GM19238 (cell line): ENCODE measurements around the gene RHBDD2.
"Not testable (repeated sequence)": the region's sequence is repeated elsewhere in the genome, so short reads cannot be mapped to it uniquely, and the experiment has no call there.

Experiments used
- DNase-seq: peaks from one replicate; pipeline ENCODE4 v3.0.0; 2011; ENCODE audit warnings: low spot score; ENCODE audit not compliant: insufficient read length

Gene RHBDD2

DNA sequence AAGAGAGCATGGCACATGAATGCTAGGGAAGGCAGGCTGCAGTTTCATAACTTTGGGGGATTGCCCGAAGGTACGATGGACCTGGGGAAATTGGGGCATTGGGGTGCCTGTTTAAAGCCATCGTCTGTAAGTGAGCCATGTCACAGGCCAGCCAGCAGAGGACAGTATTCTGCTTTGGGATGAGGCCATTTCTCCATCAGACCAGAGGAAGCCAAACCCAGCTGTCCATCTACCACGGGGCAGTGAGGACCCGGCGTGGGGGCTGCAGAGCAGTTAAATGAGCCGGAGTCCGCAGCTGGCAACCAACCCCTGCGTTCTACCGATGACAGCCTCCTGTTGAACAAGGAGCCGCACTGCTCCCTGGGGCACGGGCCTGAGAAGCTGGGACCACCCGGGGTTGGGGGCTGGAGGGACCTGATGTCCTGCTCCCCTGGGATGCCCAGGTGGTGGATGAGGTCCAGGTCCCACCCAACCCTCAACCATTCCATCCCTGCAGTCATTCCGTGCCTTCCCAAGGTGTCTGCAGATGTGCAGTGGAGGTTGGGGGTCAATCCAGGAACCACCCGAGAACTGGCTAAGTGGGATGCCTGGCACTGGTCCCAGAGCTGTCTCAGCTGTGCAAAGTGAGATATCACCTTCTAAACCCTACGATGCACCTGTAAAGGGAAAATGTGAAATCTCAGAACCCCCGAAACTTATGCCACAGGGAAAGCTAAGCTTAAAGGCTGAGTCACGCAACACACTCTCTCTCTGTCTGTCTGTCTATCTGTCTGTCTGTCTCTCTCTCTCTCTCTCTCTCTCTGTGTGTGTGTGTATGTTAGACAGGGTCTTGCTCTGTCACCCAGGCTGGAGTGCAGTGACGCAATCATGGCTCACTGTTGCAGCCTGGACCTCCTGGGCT, 12.1 kb upstream of the RHBDD2 start:
- DNase-seq, result peak; percentile 62

DNA sequence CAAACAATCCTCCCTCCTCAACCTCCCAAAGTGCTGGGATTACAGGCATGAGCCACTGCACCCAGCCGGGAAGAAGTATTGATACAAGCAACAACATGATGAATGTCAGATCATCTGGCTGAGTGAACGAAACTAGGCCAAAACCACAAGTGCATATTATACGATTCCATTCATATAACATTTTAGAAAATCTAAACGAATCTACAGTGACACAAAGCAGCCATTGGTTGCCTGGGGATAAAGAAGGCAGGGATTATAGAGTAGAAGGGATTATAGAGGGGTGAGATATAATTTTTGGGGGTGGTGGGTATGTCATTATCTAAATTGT, 11.5 kb upstream of the RHBDD2 start:
- DNase-seq, result no peak

DNA sequence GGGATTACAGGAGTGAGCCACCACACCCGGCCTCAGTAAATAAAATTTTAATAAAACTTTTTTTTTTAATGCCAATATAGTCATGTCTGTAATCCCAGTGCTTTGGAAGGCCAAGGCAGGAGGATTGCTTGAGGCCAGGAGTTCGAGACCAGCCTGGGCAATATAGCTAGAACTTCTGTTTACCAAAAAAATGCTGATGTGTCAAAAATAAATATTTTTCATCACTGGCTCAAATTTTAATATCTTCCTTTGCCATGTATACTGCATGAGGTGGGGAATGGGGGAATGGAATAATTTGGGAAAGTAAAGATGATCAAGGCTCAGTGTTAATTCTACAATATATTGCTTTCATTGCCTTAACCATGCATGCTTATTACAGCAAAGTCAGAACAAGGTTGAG, 10.7 kb upstream of the RHBDD2 start:
- no peak for DNase-seq

DNA sequence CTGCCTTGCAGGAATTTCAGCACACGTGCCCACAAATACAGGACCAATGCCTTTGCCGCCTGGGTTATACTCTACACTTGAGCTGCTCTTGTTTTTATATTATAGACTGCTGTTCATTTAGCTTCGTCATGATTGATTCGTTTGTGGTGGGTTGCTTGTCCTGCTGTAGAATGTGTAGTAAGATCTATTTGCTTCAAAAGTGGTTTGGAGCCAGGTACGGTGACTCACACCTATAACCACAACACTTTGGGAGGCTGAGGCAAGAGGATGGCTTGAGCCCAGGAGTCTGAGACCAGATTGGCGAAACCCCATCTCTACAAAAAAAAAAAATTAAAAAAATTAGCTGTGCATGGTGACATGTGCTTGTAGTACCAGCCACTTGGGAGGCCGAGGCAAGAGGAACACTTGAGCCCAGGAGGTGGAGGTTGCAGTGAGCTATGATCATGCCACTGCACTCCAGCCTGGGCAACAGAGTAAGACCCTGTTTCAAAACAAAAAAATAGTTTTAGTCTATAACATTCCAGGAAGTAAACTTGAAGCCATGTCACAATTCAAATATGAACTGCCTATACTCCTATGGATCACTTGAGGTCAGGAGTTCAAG, 9.0 kb upstream of the RHBDD2 start:
- DNase-seq, result no peak

DNA sequence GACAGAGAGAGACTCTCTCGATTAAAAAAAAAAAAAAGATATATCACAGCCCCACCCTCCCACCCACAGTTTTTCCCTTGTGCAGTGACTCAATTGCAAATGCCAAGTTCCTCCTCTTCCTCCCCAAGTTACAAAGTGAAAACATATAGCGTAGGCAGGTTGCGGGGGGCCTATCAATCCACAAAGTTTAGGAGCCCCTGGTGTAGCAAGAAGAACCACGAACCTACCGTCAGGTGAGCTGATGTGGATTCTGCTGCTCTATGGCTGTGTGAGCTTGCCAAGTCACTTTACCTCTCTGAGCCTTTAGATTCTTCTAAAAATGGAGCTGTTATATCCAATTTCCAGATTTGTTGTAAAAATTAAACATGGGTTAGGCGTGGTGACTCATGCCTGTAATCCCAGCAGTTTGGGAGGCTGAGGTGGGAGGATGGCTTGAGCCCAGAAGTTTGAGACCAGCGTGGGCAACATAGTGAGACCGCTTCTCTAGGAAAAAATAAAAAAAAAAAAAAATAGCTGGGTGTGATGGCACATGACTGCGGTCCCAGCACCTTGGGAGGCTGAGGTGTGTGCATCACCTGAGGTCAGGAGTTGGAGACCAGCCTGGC, 8.2 kb upstream of the RHBDD2 start:
- no peak for DNase-seq

DNA sequence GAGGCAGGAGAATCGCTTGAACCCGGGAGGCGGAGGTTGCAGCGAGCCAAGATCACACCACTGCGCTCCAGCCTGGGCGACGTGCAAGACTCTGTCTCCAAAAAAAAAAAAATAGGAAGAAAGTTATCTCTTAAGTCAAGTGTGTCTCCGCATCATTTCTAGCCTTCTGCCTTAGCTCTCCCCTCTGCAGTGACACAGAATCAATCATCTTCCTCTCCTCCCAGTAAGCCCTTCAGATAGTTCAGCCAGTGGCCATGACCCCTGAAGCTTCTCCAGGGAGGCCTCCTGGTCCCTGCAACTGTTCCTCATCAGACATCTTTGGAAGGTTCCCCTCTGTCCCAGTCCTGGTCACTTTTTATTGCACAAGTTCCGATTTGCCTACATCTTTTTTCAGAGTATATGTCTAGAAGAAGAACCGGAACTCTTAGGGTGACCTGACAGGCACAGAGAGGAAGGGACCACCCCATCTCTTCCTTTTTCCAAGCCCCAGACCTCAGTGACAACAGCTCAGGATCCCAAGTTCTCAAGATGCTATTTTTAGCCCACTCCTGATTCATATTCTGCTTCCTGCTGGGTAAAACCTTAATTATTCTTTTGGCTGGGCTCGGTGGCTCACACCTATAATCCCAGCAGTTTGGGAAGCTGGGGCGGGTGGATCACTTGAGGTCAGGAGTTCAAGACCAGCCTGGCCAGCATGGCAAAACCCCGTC, 6.6 kb upstream of the RHBDD2 start:
- DNase-seq, result no peak

DNA sequence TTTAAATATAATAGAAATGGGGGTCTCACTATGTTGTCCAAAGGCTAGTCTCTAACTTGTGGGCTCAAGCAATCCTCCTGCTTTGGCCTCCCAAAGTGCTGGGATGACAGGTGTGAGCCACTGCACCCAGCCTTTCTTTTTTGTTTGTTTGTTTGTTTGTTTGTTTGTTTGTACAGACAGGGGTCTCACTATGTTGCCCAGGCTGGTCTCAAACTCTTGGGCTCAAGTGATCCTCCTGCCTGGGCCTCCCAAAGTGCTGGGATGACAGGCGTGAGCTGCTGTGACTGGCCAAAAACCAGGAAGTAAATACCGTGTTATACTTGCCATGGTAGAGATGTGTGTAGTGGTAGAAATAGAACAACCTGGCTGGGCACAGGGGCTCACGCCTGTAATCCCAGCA, 4.7 kb upstream of the RHBDD2 start:
- DNase-seq, result not testable (repeated sequence)

DNA sequence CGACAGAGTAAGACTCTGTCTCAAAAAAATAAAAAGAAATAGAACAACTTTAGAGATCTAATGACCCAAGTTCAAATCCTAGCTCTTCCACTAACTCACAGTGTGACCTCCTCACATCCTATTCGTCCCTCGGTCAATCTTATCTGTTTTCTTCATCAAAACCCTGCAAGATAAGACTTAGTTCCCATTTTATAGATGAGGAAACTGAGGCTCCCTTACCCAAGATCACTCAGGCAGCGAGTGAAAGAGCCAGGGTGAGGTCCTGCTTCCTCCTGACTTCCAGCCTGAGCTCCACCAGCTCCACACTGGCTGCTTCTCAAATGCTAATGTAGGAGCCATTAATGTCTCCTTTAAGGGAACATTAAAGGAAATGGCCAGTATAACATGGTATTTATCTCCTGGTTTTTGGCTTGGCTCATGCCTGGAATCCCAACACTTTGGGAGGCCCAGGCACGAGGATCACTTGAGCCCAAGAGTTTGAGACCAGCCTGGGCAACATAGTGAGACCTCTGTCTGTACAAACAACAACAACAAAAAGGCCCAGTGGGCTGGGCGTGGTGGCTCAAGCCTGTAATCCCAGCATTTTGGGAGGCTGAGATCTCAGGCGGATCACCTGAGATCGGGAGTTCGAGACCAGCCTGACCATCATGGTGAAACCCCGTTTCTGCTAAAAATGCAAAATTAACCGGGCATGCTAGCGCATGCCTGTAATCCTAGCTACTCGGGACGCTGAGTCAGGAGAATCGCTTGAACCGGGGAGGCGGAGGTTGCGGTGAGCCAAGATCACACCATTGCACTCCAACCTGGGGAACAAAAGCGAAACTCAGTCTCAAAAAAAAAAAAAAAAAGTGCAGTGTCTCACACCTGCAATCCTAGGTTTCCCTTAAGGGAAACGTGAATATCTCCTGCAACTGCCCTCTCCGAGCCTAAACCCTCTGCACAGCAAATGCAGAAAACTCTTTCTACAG, 3.4 kb upstream of the RHBDD2 start:
- DNase-seq, result no peak

DNA sequence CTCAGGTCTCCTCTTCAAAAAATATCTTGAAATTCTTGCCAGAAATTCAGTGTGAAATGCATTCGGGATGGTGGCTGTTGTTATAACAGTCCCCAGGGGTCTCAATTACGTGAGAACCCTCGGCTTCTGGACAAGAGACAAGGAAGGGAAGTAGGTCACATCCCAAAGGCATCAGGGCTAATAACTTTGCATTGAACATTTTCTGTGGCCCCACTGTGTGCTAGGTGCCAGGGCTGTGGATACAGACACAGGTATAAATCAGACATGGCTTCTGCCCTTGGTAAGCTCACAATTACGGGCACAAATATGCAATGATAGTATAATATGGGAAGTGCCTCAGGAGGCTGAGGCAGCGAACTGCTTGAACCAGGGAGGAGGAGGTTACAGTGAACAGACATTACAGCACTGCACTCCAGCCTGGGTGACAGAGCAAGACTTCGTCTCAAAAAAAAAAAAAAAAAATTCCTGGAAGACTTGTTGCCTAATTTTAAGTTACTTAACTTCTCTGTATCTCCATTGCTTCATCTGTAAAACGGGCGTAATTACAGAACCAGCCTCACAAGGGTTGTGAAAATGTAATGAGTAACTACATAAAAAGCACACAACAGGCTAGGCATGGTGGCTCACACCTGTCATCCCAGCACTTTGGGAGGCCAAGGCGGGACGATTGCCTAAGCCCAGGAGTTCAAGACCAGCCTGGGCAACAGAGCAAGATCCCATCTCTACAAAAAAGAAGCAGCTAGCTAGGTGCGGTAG, 2.5 kb upstream of the RHBDD2 start:
- DNase-seq, result no peak

DNA sequence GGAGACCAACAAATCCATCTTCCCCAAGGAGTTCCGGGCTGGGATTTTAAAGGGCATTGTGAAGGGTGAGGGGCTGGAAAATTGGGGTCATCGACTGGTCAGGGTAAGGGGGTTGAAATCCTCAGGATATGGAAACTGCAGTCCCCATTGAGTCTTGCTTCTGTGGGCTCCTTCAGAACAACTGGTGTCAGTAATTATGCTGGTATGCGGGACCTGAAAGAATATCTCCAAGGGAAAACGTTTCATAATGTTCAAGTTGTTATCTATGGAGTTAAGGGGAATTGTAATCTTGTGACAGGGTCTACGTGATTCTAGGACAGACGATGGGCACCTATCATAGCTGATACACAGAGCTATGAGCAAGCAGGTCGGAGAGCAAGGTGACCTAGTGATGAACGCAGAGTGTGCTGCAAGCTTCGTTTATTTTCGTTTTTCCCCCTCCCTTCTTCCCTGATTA, 494 bp upstream of the RHBDD2 start:
- no peak for DNase-seq

DNA sequence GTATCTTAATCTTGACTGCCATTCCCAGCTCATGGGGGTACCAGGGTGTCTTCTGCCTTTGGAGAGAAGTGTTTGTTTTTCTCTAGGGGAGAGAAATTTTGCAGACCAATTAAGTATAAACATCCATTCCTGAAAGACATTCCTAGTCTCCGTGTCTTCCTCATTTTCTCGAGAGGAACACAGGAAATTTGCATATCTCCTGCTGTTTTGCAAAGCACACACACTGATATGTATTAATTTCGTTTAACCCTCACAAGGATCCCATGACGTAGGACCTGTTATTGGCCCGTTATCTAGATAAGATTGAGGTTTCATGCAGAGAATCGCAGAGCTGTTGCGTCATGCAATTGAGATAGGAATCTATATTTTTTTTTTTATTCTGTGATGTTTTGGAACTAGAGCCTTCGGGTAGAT, 944 bp downstream of the RHBDD2 start:
- no peak for DNase-seq

DNA sequence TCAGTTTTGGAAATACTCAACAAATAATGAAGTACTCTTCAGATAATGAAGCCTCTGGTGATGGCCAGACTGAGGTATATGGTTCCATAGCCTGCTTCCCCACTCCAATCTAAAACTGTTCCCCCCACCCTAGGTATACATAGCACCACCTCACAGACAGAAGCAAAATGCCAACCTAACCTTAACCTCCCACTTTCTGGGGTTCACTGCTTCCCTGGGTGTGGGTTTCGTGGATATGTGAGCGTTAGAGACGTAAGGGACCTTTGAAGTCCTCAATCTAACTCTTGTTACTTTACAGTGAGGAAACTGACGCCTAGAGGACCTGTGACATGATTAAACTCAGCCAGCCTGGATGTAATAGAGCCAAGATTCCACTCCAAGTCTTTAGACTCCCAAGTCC, 1.4 kb downstream of the RHBDD2 start:
- no peak for DNase-seq

DNA sequence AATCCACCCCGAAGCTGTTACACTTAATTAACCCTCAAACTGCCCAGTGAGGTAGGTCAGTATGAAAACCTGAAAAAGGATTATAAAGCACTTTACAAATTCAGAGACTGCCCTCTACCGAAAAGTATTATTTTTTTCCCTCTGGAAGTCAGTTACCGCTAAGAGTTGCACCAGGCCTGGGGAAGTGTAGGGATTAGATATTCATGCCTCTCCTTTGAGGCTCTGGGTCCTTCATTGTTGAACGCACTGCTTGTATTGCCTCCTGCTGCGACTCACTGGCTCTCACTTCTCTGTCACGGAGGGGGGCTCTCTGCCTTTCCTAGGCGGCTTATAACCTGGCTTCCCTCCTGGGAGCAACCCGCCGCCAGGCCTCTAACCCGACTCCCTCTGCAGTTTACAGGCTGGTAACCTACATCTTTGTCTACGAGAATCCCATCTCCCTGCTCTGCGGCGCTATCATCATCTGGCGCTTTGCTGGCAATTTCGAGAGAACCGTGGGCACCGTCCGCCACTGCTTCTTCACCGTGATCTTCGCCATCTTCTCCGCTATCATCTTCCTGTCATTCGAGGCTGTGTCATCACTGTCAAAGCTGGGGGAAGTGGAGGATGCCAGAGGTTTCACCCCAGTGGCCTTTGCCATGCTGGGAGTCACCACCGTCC, 2.7 kb downstream of the RHBDD2 start:
- no peak for DNase-seq

DNA sequence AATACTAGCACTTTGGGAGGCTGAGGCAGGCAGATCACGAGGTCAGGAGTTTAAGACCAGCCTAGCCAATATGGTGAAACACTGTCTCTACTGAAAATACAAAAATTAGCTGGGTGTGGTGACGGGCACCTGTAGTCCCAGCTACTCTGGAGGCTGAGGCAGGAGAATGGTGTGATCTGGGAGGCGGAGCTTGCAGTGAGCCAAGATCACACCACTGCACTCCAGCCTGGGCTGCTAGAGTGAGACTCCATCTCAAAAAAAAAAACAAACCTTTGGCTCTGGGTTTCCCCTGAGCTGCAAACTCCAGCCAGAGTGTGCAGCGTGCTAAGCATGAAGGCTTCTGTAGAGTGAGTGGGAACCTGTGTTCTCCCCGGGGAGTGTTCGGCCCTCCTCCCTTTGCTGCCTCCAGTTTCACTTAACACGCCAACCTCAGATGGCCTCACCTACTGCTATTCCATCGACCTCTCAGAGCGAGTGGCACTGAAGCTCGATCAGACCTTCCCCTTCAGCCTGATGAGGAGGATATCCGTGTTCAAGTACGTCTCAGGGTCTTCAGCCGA, 4.5 kb downstream of the RHBDD2 start:
- DNase-seq, result not testable (repeated sequence)

DNA sequence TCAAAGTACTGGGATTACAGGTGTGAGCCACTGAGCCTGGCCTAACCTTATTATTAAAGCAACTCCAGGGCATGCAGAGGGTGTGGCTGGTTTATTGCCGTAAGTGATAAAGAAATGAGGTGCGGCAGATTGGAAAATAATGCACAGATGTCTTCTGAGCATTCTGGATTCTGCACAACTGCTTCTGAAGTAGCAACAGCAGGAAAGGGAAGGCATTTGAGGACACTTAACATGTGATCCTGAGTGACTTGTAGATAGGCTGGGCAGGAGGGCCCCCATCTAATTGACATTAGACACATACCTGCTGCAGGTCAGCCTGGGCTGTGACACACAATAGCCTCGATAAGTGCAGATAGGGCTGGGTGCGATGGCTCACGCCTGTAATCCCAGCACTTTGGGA, 5.6 kb downstream of the RHBDD2 start:
- DNase-seq, result no peak

DNA sequence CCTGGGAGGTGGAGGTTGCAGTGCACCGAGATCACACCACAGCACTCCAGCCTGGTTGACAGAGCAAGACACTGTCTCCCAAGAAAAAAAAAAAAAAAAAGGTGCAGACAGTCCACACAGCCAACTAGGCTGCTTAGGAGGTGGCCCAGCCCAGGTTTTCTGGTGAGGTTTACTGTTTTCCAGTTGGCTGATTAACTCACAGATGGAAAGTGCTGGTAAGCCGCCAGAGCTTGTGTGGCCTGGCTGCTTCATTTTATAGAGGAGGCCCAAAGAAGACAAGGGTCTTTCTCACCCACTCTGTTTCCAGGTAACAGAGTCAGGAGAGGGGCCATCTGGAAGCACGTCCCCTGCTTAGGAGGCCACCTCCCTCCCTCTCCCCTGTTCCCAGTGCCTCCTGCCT, 6.2 kb downstream of the RHBDD2 start:
- no peak for DNase-seq

DNA sequence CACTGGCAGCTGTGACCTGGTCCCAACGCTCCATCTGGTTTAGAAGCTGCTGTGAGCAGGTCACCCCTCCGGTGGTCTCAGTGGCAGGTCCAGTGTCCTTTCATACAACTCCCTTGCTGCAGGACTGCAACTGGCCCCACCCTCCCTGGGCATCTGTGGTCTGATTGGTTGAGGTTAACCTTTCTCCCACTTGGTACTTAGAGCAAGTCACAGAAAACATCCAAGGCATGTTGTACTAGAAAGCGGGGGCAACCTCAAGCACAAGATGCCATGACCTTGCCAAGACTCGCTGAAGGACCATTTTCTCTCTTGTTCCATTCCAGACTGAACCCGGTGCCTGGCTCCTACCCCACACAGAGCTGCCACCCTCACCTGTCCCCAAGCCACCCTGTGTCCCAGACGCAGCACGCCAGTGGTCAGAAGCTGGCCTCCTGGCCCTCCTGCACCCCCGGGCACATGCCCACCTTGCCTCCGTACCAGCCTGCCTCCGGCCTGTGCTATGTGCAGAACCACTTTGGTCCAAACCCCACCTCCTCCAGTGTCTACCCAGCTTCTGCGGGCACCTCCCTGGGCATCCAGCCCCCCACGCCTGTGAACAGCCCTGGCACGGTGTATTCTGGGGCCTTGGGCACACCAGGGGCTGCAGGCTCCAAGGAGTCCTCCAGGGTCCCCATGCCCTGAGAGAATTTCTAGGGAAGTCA, 9.0 kb downstream of the RHBDD2 start:
- no peak for DNase-seq

DNA sequence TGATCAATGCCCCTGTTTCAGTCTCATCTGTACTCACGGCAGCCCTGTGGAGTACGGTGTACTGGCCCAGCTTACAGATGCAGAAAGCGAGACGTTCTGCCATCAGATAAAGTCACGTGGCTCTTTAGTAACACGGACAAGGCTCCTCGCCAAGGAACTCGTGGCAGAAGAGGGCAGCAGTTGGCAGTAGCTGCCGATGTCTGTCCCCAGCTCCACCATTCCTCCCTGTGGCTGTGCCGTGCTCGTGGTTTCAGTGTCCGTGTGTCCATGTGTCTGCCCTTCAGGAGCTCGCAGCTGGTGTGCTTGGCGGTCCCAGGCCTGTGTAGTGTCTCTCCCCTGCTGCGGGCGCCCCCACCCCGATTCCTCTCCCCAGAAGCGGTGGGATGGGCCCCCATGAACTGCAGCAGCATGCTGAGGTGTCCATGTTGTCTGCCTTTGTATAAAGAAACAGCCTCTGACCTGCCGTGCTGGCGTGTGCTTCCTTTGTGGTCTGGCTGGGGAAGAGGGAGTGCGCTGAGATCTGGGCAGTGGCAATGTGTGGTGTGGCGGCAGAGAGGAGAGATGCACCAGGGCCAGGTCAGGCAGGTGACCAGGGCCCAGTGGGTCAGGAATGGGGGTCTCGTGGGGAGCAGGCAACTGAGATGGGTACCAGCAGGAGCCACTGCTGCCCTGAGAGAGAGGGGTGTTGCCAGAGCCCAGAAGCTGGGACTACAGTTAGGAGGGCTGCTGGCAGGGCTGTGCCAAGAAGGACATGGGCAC, 9.8 kb downstream of the RHBDD2 start:
- DNase-seq, result no peak
